K562 (cell line): Measurements from ENCODE around the gene MRPL38. TPM values are rescaled to one million over a fixed set of nuclear protein-coding genes. Genes with fewer than 3 reads are reported as not detected.

Source experiments
- ATAC-seq: fragments of 200-7000 bp; cut with Tn5 transposase; 3 replicates; pipeline ENCODE4 v1.9.1; 2020; ENCODE audit warnings: moderate library complexity
- BruUV-seq: library from RNA; stranded (reverse); fragments of 400-500 nt; replicated peaks from 2 replicates; lab custom pipeline; 2021; lab: Mats Ljungman, UMichigan
- CTCF ChIA-PET: fragments of 300-600 bp; formaldehyde crosslinking; extraction: SDS; loops from one replicate; lab custom pipeline; 2021; ENCODE audit warnings: low intra/inter-chr PET ratio; lab: Yijun Ruan, JAX
- POLR2A ChIA-PET: fragments of 300-600, 350-650 bp; sonication (Branson Sonifier 250); formaldehyde crosslinking; extraction: SDS; loops from one replicate; lab custom pipeline; 2021; ENCODE audit warnings: antibody characterized with exemption, inconsistent platforms; lab: Yijun Ruan, JAX
- DNase-seq, 4 experiments: peaks; one replicate each; pipeline versions ENCODE4 v3.0.0 to v3.0.0-alpha.2; 2011 to 2018; ENCODE audit warnings: low spot score in 3 of 4, mixed read lengths in 3 of 4; ENCODE audit errors: extremely low read depth in 1 of 4
- FAIRE-seq: peaks from 2 replicates; lab custom pipeline; 2011; peaks lifted over from hg19 to GRCh38; lab: Jason Lieb, UNC
- H2AFZ ChIP-seq: 2 replicates; pipeline ENCODE4 v1.6.0; 2011; ENCODE audit warnings: low read depth, low read length, control low read depth, inconsistent platforms
- H3K27ac ChIP-seq: fragments of 200-600 bp; 3 replicates; pipeline ENCODE4 v1.8.0; 2011; ENCODE audit warnings: low read depth, mild to moderate bottlenecking, control low read depth, inconsistent platforms, low read length, moderate library complexity, mixed read lengths; ENCODE audit errors: extremely low read depth
- H3K27me3 ChIP-seq, 2 experiments: fragments of 300-600 bp in 1 of 2; 2 replicates in 1 of 2; 3 replicates in 1 of 2; pipeline versions ENCODE4 v1.6.0 to v1.8.0; 2011; ENCODE audit warnings: inconsistent platforms in 2 of 2, low read length in 2 of 2, mild to moderate bottlenecking in 1 of 2, mixed read lengths in 1 of 2, moderate library complexity in 1 of 2; ENCODE audit not compliant: control insufficient read depth in 2 of 2, insufficient read depth in 2 of 2
- H3K36me3 ChIP-seq: fragments of 300-600 bp; 3 replicates; pipeline ENCODE4 v1.8.0; 2011; ENCODE audit warnings: mild to moderate bottlenecking, low read length, inconsistent platforms; ENCODE audit not compliant: control insufficient read depth, insufficient read depth
- H3K4me1 ChIP-seq, 2 experiments: fragments of 200-600 bp in 1 of 2; replicated peaks in 1 of 2; 2 replicates in 1 of 2; 3 replicates in 1 of 2; pipeline versions ENCODE4 v1.5.1 to v1.8.0; 2011; ENCODE audit warnings: inconsistent platforms in 2 of 2, low read length in 2 of 2, mild to moderate bottlenecking in 1 of 2, mixed read lengths in 1 of 2, moderate library complexity in 1 of 2; ENCODE audit not compliant: control insufficient read depth in 2 of 2, insufficient read depth in 2 of 2
- H3K4me2 ChIP-seq: 2 replicates; pipeline ENCODE4 v1.6.1; 2011; ENCODE audit warnings: low read length, control low read depth, inconsistent platforms, mixed read lengths; ENCODE audit not compliant: insufficient read depth
- H3K4me3 ChIP-seq: fragments of 200-600 bp; sonication (generic), shearing (Covaris generic); 2 replicates; pipeline ENCODE4 v1.5.1; 2016; ENCODE audit warnings: control low read depth, inconsistent platforms
- H3K79me2 ChIP-seq: fragments of 200-600 bp; 3 replicates; pipeline ENCODE4 v1.8.0; 2011; ENCODE audit warnings: low read length, inconsistent platforms; ENCODE audit not compliant: control insufficient read depth, insufficient read depth
- H3K9ac ChIP-seq, 2 experiments: 2 replicates each; pipeline versions ENCODE4 v1.6.0 to v1.6.1; 2011; ENCODE audit warnings: low read depth in 2 of 2, low read length in 2 of 2, control low read depth in 1 of 2, inconsistent platforms in 1 of 2, mild to moderate bottlenecking in 1 of 2, mixed read lengths in 1 of 2; ENCODE audit not compliant: insufficient read depth in 1 of 2
- H3K9me1 ChIP-seq: one replicate; pipeline ENCODE4 v1.6.0; 2011; ENCODE audit warnings: inconsistent platforms, mild to moderate bottlenecking, low read length, moderate library complexity; ENCODE audit not compliant: control insufficient read depth, insufficient read depth
- H3K9me3 ChIP-seq: replicated peaks from 2 replicates; pipeline ENCODE4 v1.5.1; 2011; ENCODE audit warnings: low read depth, low read length, inconsistent platforms; ENCODE audit not compliant: control insufficient read depth, insufficient read depth
- H4K20me1 ChIP-seq: replicated peaks from 2 replicates; pipeline ENCODE4 v1.6.1; 2011; ENCODE audit warnings: low read length, inconsistent platforms, mixed read lengths; ENCODE audit not compliant: control insufficient read depth, insufficient read depth
- ARNT ChIP-seq, 2 experiments: fragments of 450-650 bp; IDR thresholded peaks; 2 replicates each; pipeline ENCODE4 v1.6.1; 2016; ENCODE audit warnings: mild to moderate bottlenecking in 1 of 2
- CHD4 ChIP-seq: fragments of 200-600 bp; sonication (generic); IDR thresholded peaks from 3 replicates; pipeline ENCODE4 v1.6.1; 2012; ENCODE audit warnings: low read depth, mild to moderate bottlenecking, mixed read lengths, low read length, inconsistent platforms; ENCODE audit not compliant: insufficient read depth, insufficient replicate concordance, poor library complexity, severe bottlenecking
- ETV5 ChIP-seq: sonication (generic); formaldehyde crosslinking; IDR thresholded peaks from 2 replicates; pipeline ENCODE4 v1.4.0; 2020; ENCODE audit warnings: low read depth, mild to moderate bottlenecking, missing genetic modification reagents
- HDAC1 ChIP-seq, 2 experiments: fragments of 450-650 bp; IDR thresholded peaks; 2 replicates each; pipeline ENCODE4 v1.6.1; 2016 to 2017; ENCODE audit warnings: inconsistent platforms in 1 of 2, mild to moderate bottlenecking in 1 of 2, moderate library complexity in 1 of 2
- MEF2A ChIP-seq: IDR thresholded peaks from 2 replicates; pipeline ENCODE4 v1.6.1; 2011; ENCODE audit warnings: low read depth, mild to moderate bottlenecking, low read length, moderate library complexity; ENCODE audit not compliant: control insufficient read depth
- NELFE ChIP-seq: IDR thresholded peaks from 2 replicates; pipeline ENCODE4 v1.6.1; 2011; ENCODE audit warnings: mild to moderate bottlenecking; ENCODE audit not compliant: insufficient read depth, insufficient read length
- NR2C1 ChIP-seq, 2 experiments: fragments of 450-650 bp; IDR thresholded peaks; 2 replicates each; pipeline ENCODE4 v1.6.1; 2017; ENCODE audit warnings: mild to moderate bottlenecking in 2 of 2, antibody characterized with exemption in 1 of 2, inconsistent platforms in 1 of 2, missing compliant biosample characterization in 1 of 2, missing genetic modification characterization in 1 of 2
- PHB ChIP-seq: fragments of 250-450 bp; sonication (Bioruptor Pico); IDR thresholded peaks from 2 replicates; pipeline ENCODE4 v1.5.0; 2021
- POLR2AphosphoS2 ChIP-seq: IDR thresholded peaks from 2 replicates; pipeline ENCODE4 v1.6.1; 2012; ENCODE audit warnings: low read length, improper control_type of control experiment
- POLR2G ChIP-seq: fragments of 200-400 bp; formaldehyde crosslinking; IDR thresholded peaks from 2 replicates; pipeline ENCODE4 v1.6.1; 2017; ENCODE audit warnings: low read depth, mild to moderate bottlenecking, antibody characterized with exemption, low read length, moderate library complexity
- SIX5 ChIP-seq, 2 experiments: IDR thresholded peaks; 2 replicates each; pipeline ENCODE4 v1.6.1; 2011; ENCODE audit warnings: low read length in 2 of 2, borderline replicate concordance in 1 of 2, low read depth in 1 of 2, mild to moderate bottlenecking in 1 of 2, moderate library complexity in 1 of 2; ENCODE audit not compliant: insufficient read depth in 1 of 2
- TRIM24 ChIP-seq, 2 experiments: fragments of 450-650 bp; IDR thresholded peaks; 2 replicates each; pipeline ENCODE4 v1.6.1; 2016
- ZBTB1 ChIP-seq: sonication (generic); formaldehyde crosslinking; IDR thresholded peaks from 2 replicates; pipeline ENCODE4 v1.8.1; 2023; ENCODE audit warnings: missing genetic modification reagents, low read depth, mild to moderate bottlenecking, borderline replicate concordance
- ZFP36 ChIP-seq: fragments of 150-350 bp; IDR thresholded peaks from 2 replicates; pipeline ENCODE4 v1.6.1; 2018; ENCODE audit warnings: low read length, low read depth; ENCODE audit not compliant: partially characterized antibody
- ZNF212 ChIP-seq: fragments of 450-650 bp; formaldehyde crosslinking; IDR thresholded peaks from 2 replicates; pipeline ENCODE4 v1.4.0; 2020; ENCODE audit warnings: mild to moderate bottlenecking
- ZNF3 ChIP-seq: fragments of 250-450 bp; sonication (Bioruptor Pico); IDR thresholded peaks from 2 replicates; pipeline ENCODE4 v1.5.0; 2021; ENCODE audit warnings: mild to moderate bottlenecking, moderate library complexity
- ZNF324 ChIP-seq: fragments of 250-450 bp; sonication (Bioruptor Pico); IDR thresholded peaks from 2 replicates; pipeline ENCODE4 v1.4.0; 2020; ENCODE audit warnings: mild to moderate bottlenecking
- WGBS: fragments of 100-300 bp; shearing (Covaris generic); methylation state at CpG from one replicate; pipeline ENCODE4 v1.1.6; 2016; ENCODE audit warnings: low coverage, mixed read lengths; ENCODE audit not compliant: insufficient coverage; ENCODE audit errors: missing lambda C conversion rate; 5-methylcytosine and 5-hydroxymethylcytosine counted together
- in situ Hi-C: fragments of 300-500 bp; cut with MboI; formaldehyde crosslinking; loops from 4 replicates; pipeline ENCODE4 v1.15.0; 2018; ENCODE audit warnings: inconsistent platforms, mixed read lengths
- intact Hi-C: fragments of 100-400 bp; cut with micrococcal nuclease; formaldehyde crosslinking; loops from 2 replicates; pipeline ENCODE4 v1.14.2; 2022
- polyA plus RNA-seq, 8 experiments: library from polyadenylated mRNA; depleted of rRNA in 4 of 8; stranded (reverse) in 5 of 8; unstranded in 3 of 8; fragments of >200 nt; fragmentation: Nextera tagmentation in 2 of 8; fragmentation: Illumina TruSeq in 1 of 8; extraction: Ambion mirVana in 2 of 8; extraction: Trizol in 1 of 8; gene quantifications; 2 replicates each; pipeline versions ENCODE4 v1.2.1 to v1.2.3, GENCODE V29; 2011 to 2014; ENCODE audit warnings: inconsistent platforms in 1 of 8, missing spikeins in 1 of 8
- total RNA-seq, 7 experiments: library from RNA; depleted of rRNA in 6 of 7; stranded (reverse); fragments of >200 nt in 6 of 7; fragmentation: Illumina TruSeq in 2 of 7; extraction: Trizol in 2 of 7; gene quantifications; 2 replicates each; pipeline versions ENCODE4 v1.2.1 to v1.2.3, GENCODE V29; 2011 to 2021; ENCODE audit warnings: low replicate concordance in 1 of 7
- TF ChIP-seq, protein P1 (sequence below), 2 experiments: fragments of 450-650 bp in 1 of 2; sonication (generic) in 1 of 2; formaldehyde crosslinking; conservative IDR thresholded peaks; 2 replicates each; pipeline versions ENCODE4 v1.4.0 to v1.8.1; 2020 to 2022; ENCODE audit warnings: mild to moderate bottlenecking in 1 of 2, missing genetic modification reagents in 1 of 2
- TF ChIP-seq, protein P2 (sequence below): fragments of 250-450 bp; sonication (Bioruptor Pico); IDR thresholded peaks from 2 replicates; pipeline ENCODE4 v1.5.0; 2021; ENCODE audit warnings: mild to moderate bottlenecking, borderline replicate concordance

The MRPL38 gene
- total and polyA plus RNA-seq, 9 of the 15 experiments (the other 6 are each of a cell fraction or from before 2014, with no cell fraction given), result 4.5 to 154 (median 48.5) TPM

DNA sequence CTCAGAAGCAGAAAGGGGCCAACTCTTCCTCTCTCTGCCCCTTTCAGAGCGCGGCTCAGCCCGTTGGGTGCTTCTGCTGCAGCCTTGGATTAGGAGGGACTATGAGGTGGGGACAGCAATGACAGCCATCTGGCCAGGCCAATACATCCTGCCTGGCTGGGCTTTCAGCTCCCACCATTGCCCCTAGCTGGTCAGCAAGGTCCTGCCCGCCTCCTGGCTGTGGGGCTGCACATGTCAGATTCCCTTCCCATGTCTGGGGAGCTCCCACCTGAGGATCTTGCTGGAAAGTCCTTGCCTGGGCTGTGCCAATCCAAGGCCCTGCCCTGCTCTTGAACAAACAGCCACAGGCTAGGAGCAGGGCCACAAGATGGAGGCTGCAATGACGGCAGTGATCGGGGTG lies 16.2 kb downstream of the MRPL38 start:
- no peak for DNase-seq
- BruUV-seq, result no TSS peak
- Histone ChIP-seq H3K4me3 (no peak overlapping the region), H2AFZ (no peak overlapping the region), H3K79me2 (0 out of 3 replicates have a peak, but pooled peaks cover 3% of the 10 kb centered on the region), H3K27ac (no peak overlapping the region), H3K27me3 (no peaks in the 10 kb centered on the region), H3K36me3 (peaks cover 30% of the 10 kb centered on the region; the same call in 1 of the 3 replicates), H4K20me1 (no peaks in the 10 kb centered on the region), H3K9ac (peak overlapping the region in 1 of 2 experiments; percentile 11; a peak in 2 of 4 replicates), H3K4me2 (no peak overlapping the region), H3K9me3 (no peaks in the 10 kb centered on the region), H3K4me1 (peaks cover 3 to 42% of the 10 kb centered on the region in 2 experiments; a peak in 4 of 5 replicates), H3K9me1 (no peaks in the 10 kb centered on the region)
- no peak for FAIRE-seq
- 94% methylated on average over 6 of the region's 6 CpGs for WGBS
- in situ Hi-C loops, result no loop called here
- ChIA-PET CTCF (no interaction called here), POLR2A (interaction anchor here (0.6 to 15.9 kb wide), 2 partner anchors 12 to 26 kb away, joined by 4 to 169 read pairs; partner anchors contain the start of gene TRIM47)
- no peak; the same call in 2 of the 3 replicates for ATAC-seq
- intact Hi-C loops, result no loop called here
- TF ChIP-seq MEF2A (no peak), ZNF212 (CRISPR knock-in tag) (no peak), POLR2G (peak; percentile 47; the same call in 1 of the 2 replicates), ZFP36 (no peak), ARNT (IDR thresholded peaks at IDR 0.05) (no peak), TRIM24 (IDR thresholded peaks at IDR 0.05) (no peak), CHD4 (no peak), HDAC1 (IDR thresholded peaks at IDR 0.05) (no peak), NELFE (no peak), ZNF3 (CRISPR knock-in tag) (no peak), POLR2AphosphoS2 (0 out of 2 replicates have a peak, but pooled peaks have one; percentile 70), ZBTB1 (CRISPR knock-in tag) (no peak), NR2C1 (IDR thresholded peaks at IDR 0.05) (no peak), NR2C1 (tag; IDR thresholded peaks at IDR 0.05) (no peak), PHB (no peak), ZNF324 (CRISPR knock-in tag) (no peak), SIX5 (IDR thresholded peaks at IDR 0.05; ENCODE audit: borderline replicate concordance in 1 of 2, insufficient read depth in 1 of 2, low read depth in 1 of 2, low read length in 2 of 2) (no peak), ETV5 (CRISPR knock-in tag) (no peak)
- TF ChIP-seq, protein P1, sequence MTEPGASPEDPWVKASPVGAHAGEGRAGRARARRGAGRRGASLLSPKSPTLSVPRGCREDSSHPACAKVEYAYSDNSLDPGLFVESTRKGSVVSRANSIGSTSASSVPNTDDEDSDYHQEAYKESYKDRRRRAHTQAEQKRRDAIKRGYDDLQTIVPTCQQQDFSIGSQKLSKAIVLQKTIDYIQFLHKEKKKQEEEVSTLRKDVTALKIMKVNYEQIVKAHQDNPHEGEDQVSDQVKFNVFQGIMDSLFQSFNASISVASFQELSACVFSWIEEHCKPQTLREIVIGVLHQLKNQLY (CRISPR knock-in tag; conservative IDR thresholded peaks at IDR 0.05), result no peak
- TF ChIP-seq, protein P2, sequence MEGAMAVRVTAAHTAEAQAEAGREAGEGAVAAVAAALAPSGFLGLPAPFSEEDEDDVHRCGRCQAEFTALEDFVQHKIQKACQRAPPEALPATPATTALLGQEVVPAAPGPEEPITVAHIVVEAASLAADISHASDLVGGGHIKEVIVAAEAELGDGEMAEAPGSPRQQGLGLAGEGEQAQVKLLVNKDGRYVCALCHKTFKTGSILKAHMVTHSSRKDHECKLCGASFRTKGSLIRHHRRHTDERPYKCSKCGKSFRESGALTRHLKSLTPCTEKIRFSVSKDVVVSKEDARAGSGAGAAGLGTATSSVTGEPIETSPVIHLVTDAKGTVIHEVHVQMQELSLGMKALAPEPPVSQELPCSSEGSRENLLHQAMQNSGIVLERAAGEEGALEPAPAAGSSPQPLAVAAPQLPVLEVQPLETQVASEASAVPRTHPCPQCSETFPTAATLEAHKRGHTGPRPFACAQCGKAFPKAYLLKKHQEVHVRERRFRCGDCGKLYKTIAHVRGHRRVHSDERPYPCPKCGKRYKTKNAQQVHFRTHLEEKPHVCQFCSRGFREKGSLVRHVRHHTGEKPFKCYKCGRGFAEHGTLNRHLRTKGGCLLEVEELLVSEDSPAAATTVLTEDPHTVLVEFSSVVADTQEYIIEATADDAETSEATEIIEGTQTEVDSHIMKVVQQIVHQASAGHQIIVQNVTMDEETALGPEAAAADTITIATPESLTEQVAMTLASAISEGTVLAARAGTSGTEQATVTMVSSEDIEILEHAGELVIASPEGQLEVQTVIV (CRISPR knock-in tag), result no peak
